Measurements from ENCODE around the gene DUSP22.

Gene DUSP22

GRCh38 chr6:357791-358341 lies 65.6 kb downstream of the DUSP22 start:
- TF ChIP-seq CTCF (IDR thresholded peaks at IDR 0.05; ENCODE audit: low read depth, low read length), result no peak
- no peak for DNase-seq (ENCODE audit: low read depth in 2 of 2)
- no peak overlapping the region for H3K4me3 ChIP-seq (replicated peaks in 1 of 2; ENCODE audit: low read depth in 2 of 2, low read length in 2 of 2)

GRCh38 chr6:358432-358831 lies 66.1 kb downstream of the DUSP22 start:
- no peak for TF ChIP-seq CTCF (IDR thresholded peaks at IDR 0.05; ENCODE audit: low read depth, low read length)
- DNase-seq (ENCODE audit: low read depth in 2 of 2), result no peak
- H3K4me3 ChIP-seq (replicated peaks in 1 of 2; ENCODE audit: low read depth in 2 of 2, low read length in 2 of 2), result no peak overlapping the region

GRCh38 chr6:358847-359246 lies 66.6 kb downstream of the DUSP22 start:
- no peak for TF ChIP-seq CTCF (IDR thresholded peaks at IDR 0.05; ENCODE audit: low read depth, low read length)
- DNase-seq (ENCODE audit: low read depth in 2 of 2), result no peak
- no peak overlapping the region for H3K4me3 ChIP-seq (replicated peaks in 1 of 2; ENCODE audit: low read depth in 2 of 2, low read length in 2 of 2)

- H3K4me3 ChIP-seq (replicated peaks in 1 of 2; ENCODE audit: low read depth in 2 of 2, low read length in 2 of 2), result no peak overlapping the region
- DNase-seq (ENCODE audit: low read depth in 2 of 2), result no peak
- no peak for TF ChIP-seq CTCF (IDR thresholded peaks at IDR 0.05; ENCODE audit: low read depth, low read length)
Observed at GRCh38 chr6:359261-360035, 67.2 kb downstream of the DUSP22 start.

- no peak overlapping the region for H3K4me3 ChIP-seq (replicated peaks in 1 of 2; ENCODE audit: low read depth in 2 of 2, low read length in 2 of 2)
- DNase-seq (ENCODE audit: low read depth in 2 of 2), result no peak
- TF ChIP-seq CTCF (IDR thresholded peaks at IDR 0.05; ENCODE audit: low read depth, low read length), result no peak
Observed at GRCh38 chr6:360349-360748, 68.1 kb downstream of the DUSP22 start.

- DNase-seq (ENCODE audit: low read depth in 2 of 2), result no peak
- no peak overlapping the region for H3K4me3 ChIP-seq (replicated peaks in 1 of 2; ENCODE audit: low read depth in 2 of 2, low read length in 2 of 2)
- no peak for TF ChIP-seq CTCF (IDR thresholded peaks at IDR 0.05; ENCODE audit: low read depth, low read length)
Observed at GRCh38 chr6:360764-361373, 68.6 kb downstream of the DUSP22 start.
